SU-DHL-6 (cell line): ENCODE data around the gene MX1.
"Not testable (repeated sequence)": the region's sequence is repeated elsewhere in the genome, so short reads cannot be mapped to it uniquely, and the experiment has no call there.

Source experiments
- EZH2phosphoT487 ChIP-seq: fragments of 200-600 bp; sonication (generic), shearing (Covaris generic); conservative IDR thresholded peaks from 2 replicates; pipeline ENCODE4 v1.6.1; 2018; ENCODE audit warnings: mild to moderate bottlenecking, antibody characterized with exemption, low read length, moderate library complexity, mixed read lengths
- TF ChIP-seq, protein P1 (sequence below): fragments of 200-600 bp; sonication (generic); IDR thresholded peaks from one replicate; pipeline ENCODE4 v1.5.1; 2017; ENCODE audit warnings: antibody characterized with exemption, mild to moderate bottlenecking, low read length, moderate library complexity; ENCODE audit not compliant: insufficient read depth, poor library complexity, severe bottlenecking

- TF ChIP-seq, protein P1, sequence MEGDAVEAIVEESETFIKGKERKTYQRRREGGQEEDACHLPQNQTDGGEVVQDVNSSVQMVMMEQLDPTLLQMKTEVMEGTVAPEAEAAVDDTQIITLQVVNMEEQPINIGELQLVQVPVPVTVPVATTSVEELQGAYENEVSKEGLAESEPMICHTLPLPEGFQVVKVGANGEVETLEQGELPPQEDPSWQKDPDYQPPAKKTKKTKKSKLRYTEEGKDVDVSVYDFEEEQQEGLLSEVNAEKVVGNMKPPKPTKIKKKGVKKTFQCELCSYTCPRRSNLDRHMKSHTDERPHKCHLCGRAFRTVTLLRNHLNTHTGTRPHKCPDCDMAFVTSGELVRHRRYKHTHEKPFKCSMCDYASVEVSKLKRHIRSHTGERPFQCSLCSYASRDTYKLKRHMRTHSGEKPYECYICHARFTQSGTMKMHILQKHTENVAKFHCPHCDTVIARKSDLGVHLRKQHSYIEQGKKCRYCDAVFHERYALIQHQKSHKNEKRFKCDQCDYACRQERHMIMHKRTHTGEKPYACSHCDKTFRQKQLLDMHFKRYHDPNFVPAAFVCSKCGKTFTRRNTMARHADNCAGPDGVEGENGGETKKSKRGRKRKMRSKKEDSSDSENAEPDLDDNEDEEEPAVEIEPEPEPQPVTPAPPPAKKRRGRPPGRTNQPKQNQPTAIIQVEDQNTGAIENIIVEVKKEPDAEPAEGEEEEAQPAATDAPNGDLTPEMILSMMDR, result not testable (repeated sequence)
- not testable (repeated sequence) for TF ChIP-seq EZH2phosphoT487
These were observed 8.5 kb upstream of the MX1 start for GRCh38 chr21:41417505-41417904.
